ENCODE data around the gene EEF1AKMT3.

Gene EEF1AKMT3

DNA sequence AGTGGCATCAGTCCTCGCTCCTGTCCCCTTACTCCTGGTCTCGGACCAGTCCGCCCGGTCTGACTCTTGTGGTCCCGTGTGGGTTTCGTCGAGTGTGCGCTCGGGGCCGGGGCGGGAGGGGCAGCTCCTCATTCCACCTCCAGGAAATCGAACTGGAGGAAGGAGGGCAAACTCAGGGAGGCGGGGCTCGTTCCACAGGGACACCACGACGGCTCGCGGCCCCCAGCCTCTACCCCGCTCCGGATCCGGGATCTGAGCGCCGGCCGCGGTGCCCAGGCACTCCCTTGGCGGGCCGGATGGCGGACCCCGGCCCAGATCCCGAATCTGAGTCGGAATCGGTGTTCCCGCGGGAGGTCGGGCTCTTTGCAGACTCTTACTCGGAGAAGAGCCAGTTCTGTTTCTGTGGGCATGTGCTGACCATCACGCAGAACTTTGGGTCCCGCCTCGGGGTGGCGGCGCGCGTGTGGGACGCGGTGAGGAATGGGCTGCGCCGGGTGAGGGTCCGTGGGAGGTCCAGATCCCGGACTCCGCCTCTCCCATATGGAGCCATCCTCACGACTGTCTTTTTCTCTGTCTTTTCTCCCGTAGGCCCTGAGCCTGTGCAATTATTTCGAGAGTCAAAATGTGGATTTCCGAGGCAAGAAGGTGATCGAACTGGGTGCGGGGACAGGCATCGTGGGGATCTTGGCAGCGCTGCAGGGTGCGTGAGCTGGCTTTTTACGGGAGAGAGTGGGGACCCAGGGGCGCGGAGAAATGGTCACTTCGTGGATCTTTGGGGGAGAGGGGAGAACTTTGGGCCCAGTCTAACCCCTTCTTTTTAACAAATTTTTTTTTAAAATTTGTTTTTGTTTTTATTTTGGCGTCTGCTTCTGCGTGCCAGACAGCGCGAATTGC lies at the start of gene EEF1AKMT3:
Gene EEF1AKMT3 (plus strand): TSS at position 186 of the 894 bp plus-strand sequence. CDS start 111 bp downstream, at position 297.
- intact Hi-C loops (cut with DNase I) = no loop called here

DNA sequence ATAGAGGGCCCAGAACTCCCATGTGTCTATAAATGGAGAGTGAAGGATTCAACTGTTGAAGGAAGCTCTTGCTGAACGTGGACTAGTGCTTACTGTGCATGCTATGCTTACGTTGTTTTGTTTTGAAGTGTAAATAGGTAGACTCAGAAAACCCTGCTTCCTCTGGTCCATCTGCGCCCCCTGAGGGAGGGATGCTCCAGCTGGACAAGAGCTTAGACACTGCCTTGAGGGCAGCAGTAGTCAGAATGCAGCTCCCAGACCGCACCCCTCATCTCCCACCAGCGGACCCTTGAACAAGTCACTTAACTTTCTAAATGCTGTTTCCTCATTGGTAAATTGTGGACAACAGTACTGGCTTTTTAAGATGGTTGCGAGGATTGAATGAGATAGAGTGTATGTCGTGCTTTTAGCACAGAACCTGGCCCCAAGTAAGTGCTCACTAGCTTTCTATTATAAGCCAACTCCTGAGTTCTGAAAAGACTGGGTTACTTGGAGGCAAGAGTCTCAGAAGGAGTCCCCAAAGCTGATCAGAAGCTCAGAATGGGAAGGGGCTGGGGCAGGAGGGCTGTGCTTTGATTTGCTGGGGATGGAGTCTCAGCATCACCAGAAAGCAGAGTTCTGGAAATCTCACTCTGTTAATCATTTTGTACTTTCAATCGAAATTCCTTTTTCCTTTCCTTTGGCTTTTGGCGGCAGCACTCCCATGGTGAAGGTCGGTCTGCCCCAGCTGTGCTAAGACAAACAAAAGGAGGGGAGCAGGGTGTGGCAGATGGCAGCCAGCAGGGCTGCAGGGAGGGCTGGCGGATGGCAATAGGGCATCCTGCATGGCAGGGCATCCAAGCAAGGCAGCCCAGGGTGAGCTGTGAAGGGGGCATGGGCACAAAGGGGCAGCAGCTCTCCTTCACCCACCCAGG lies 49.4 kb upstream of the EEF1AKMT3 start:
- peak in 1 of 42 donors; percentile 39 for DNase-seq
- intact Hi-C loops (cut with DNase I) = no loop called here

More for the DNA sequence above, at the start of gene EEF1AKMT3:
- peak in 37 of 42 donors; percentile 17 to 80 (median 56) for DNase-seq

DNA sequence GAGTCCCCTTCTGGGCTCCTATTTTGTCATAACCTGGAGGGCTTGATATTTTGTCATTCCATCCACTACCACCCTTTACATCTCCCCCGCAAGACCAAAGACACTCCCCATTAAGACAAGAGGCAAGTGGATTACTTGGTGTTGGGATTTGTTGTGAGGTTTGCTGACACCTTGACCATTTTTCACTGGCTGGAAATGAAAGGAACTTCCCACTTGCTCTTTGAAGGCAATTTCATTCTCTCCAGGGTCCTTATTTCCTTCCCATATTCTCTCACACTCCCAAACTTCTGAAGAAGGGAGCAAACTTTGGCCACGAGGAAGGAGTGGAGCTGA lies 48.8 kb upstream of the EEF1AKMT3 start:
- intact Hi-C loops (cut with DNase I) = no loop called here
- DNase-seq = peak in 1 of 42 donors; percentile 34

- intact Hi-C loops (cut with DNase I) = no loop called here
- peak in 2 of 42 donors; percentile 34 to 37 for DNase-seq
These were observed 48.1 kb upstream of the EEF1AKMT3 start for GRCh38 chr12:57724003-57724935.

DNA sequence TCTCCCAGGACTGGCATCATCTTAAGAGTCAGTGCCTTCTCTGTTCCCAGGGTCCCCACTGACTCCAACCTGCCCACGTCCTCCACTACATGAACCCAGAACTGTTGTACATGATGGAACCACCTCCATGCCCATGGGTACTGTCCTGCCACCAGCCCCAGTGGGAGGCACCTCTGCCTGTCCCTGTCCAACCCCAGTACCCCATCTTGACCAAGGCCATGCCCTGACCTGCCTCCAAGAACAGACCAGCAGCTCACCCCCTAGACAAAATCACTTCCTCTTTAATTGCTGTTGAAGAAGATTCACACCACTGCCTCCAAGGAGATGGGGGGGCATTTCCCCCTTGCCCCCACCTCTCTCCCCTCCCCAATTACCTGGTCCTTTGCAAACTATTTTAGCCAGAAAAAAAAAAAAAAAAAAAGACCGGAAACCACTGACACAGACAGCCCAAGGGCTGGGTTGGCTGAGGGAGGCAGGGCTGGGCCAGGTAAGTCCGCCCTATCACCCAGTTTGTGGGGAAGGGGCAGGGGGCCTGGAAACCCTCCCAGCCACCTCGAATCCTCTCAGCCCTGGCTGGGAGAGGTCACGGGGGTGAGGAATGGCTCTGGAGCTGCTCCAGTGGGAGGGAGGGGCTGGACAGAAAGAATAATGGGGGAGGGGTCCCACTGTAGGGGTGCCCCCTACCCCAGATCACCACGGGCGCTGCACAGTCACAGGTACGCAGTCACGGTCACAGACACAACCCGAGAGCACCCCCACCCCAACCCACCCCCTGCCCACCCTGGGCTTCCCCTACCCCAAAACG lies 47.3 kb upstream of the EEF1AKMT3 start:
- intact Hi-C loops (cut with DNase I) = no loop called here
- DNase-seq = peak in 2 of 42 donors; percentile 31 to 34

DNA sequence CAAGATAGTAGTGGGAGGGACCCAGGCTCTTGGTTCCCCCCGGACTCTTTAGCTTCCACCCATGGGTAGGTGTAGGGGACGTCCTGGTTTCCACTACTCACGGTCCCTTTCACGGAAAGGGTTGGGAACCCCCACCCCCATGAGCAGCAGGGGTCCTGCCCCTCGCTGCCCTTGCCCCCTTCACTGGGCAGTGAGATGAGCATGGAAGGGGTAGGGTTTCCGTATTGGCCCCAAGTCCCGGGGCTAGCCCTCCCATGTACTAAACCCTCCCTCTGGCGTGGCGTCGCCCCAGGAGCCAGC lies 46.6 kb upstream of the EEF1AKMT3 start:
- DNase-seq = peak in 1 of 42 donors; percentile 23
- intact Hi-C loops (cut with DNase I) = no loop called here

- peak in 41 of 42 donors; percentile 51 to 89 (median 74) for DNase-seq
- intact Hi-C loops (cut with DNase I) = no loop called here
These were observed 46.1 kb upstream of the EEF1AKMT3 start for GRCh38 chr12:57726151-57726883.

- DNase-seq = peak in 6 of 42 donors; percentile 10 to 68 (median 46)
- intact Hi-C loops (cut with DNase I) = no loop called here
These were observed 45.3 kb upstream of the EEF1AKMT3 start for GRCh38 chr12:57726884-57727757.

GRCh38 chr12:57727758-57728395 lies 44.5 kb upstream of the EEF1AKMT3 start:
- intact Hi-C loops (cut with DNase I) = no loop called here
- peak in 5 of 42 donors; percentile 7 to 41 (median 18) for DNase-seq

- DNase-seq = peak in 3 of 42 donors; percentile 11 to 23 (median 22)
- intact Hi-C loops (cut with DNase I) = no loop called here
These were observed 43.0 kb upstream of the EEF1AKMT3 start for GRCh38 chr12:57729321-57729844.

- DNase-seq = peak in 2 of 42 donors; percentile 6
- intact Hi-C loops (cut with DNase I) = no loop called here
These were observed 41.9 kb upstream of the EEF1AKMT3 start for GRCh38 chr12:57730336-57731067.

DNA sequence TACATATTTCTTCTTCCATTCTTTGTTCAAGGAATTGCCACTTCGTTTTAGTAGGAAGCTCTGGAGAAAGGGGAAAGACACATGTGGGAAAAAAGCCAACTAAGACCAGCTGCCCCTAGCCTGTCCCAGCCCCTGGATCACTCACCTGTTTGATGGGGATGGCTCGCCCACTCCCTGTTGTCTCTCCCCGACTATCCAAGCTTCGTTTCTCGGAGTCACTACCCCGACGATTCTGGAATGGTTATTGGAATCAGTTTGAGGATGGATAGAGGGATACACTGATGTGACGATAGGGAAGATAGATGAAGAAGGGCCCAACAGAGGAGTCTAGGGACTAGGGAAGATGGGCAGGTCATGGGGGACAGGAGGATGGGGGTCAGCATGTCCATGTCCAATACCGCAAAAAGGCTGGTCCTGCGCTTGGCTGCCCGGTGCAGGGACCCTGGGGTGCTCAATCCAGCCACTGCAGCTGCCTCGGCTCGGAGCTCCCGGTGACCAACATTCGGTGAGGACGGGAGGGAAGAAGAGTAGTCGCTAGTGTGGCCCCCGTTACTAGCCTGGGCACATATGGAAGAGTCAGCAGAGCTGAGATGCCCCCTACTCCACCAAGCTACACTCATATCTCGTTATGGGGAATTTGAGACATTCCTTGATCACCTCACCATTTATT lies 40.9 kb upstream of the EEF1AKMT3 start:
- DNase-seq = peak in 2 of 42 donors; percentile 4 to 5
- intact Hi-C loops (cut with DNase I) = no loop called here

DNA sequence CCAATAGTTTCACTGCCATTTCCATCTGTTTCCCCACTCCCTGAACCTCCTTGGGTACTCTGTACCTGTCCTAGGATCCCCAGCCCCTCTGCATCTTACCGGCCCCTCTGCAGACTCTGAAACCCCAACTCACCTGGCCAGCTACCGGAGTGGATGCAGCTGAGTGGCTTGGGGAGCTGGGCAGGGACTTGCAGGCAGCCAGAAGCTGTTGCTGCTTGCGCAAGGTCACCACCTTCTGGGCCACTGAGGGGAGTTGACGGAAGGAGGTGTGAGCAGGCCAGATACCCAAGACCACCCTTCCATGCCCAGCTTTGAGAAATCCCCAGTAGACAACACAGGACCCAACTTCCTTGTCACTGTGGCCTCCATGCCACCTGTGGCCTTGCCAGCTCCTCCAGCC lies 40.1 kb upstream of the EEF1AKMT3 start:
- intact Hi-C loops (cut with DNase I) = no loop called here
- DNase-seq = peak in 1 of 42 donors; percentile 7

Data from head of caudate nucleus (tissue), 42 donors.